ENCODE data around the gene EXOC2.

Gene EXOC2

GRCh38 chr6:503610-504362, 189.2 kb downstream of the EXOC2 start:
- TF ChIP-seq CTCF (IDR thresholded peaks at IDR 0.05) = no peak
- no peak for DNase-seq (ENCODE audit: low spot score)
- Histone ChIP-seq H3K27ac (no peak overlapping the region), H3K4me3 (no peak overlapping the region)

GRCh38 chr6:502761-503160, 190.2 kb downstream of the EXOC2 start:
- no peak overlapping the region for H3K4me3 ChIP-seq
- TF ChIP-seq CTCF (IDR thresholded peaks at IDR 0.05) = no peak
- H3K27ac ChIP-seq = no peak overlapping the region
- DNase-seq (ENCODE audit: low spot score) = no peak

- Histone ChIP-seq H3K4me3 (no peak overlapping the region), H3K27ac (no peak overlapping the region)
- no peak for TF ChIP-seq CTCF (IDR thresholded peaks at IDR 0.05)
- DNase-seq (ENCODE audit: low spot score) = no peak
These were observed 190.9 kb downstream of the EXOC2 start for GRCh38 chr6:501891-502601.

- no peak for DNase-seq (ENCODE audit: low spot score)
- Histone ChIP-seq H3K27ac (no peak overlapping the region), H3K4me3 (no peak overlapping the region)
- no peak for TF ChIP-seq CTCF (IDR thresholded peaks at IDR 0.05)
These were observed 193.3 kb downstream of the EXOC2 start for GRCh38 chr6:499617-500016.

- DNase-seq (ENCODE audit: low spot score) = no peak
- TF ChIP-seq CTCF (IDR thresholded peaks at IDR 0.05) = no peak
- Histone ChIP-seq H3K27ac (no peak overlapping the region), H3K4me3 (no peak overlapping the region)
These were observed 194.1 kb downstream of the EXOC2 start for GRCh38 chr6:498795-499231.

GRCh38 chr6:497258-497657, 195.7 kb downstream of the EXOC2 start:
- DNase-seq (ENCODE audit: low spot score) = no peak
- Histone ChIP-seq H3K4me3 (no peak overlapping the region), H3K27ac (no peak overlapping the region)
- no peak for TF ChIP-seq CTCF (IDR thresholded peaks at IDR 0.05)

GRCh38 chr6:496649-497048, 196.3 kb downstream of the EXOC2 start:
- no peak overlapping the region for H3K27ac ChIP-seq
- no peak overlapping the region for H3K4me3 ChIP-seq
- no peak for TF ChIP-seq CTCF (IDR thresholded peaks at IDR 0.05)
- no peak for DNase-seq (ENCODE audit: low spot score)
